HepG2 (cell line): Measurements from ENCODE around the gene PALM. TPM values are rescaled to one million over a fixed set of nuclear protein-coding genes. Genes with fewer than 3 reads are reported as not detected.
A peak's percentile ranks its signal among the peaks of the same experiment; 100 is the strongest.

Experiments used
- ERF ChIP-seq: IDR thresholded peaks from 2 replicates; pipeline ENCODE4 v1.6.1; 2018; ENCODE audit warnings: missing biosample characterization, missing genetic modification reagents
- ETV5 ChIP-seq: IDR thresholded peaks from 2 replicates; pipeline ENCODE4 v1.6.1; 2018; ENCODE audit warnings: missing biosample characterization, missing genetic modification reagents, inconsistent platforms, borderline replicate concordance
- GMEB1 ChIP-seq: sonication (generic); formaldehyde crosslinking; IDR thresholded peaks from 2 replicates; pipeline ENCODE4 v1.5.1; 2020; ENCODE audit warnings: missing genetic modification reagents, mild to moderate bottlenecking, borderline replicate concordance
- HOXD1 ChIP-seq: sonication (generic); formaldehyde crosslinking; IDR thresholded peaks from 2 replicates; pipeline ENCODE4 v1.5.0; 2020; ENCODE audit warnings: missing genetic modification reagents
- IRF9 ChIP-seq: sonication (generic); formaldehyde crosslinking; IDR thresholded peaks from 2 replicates; pipeline ENCODE4 v1.8.0; 2022; ENCODE audit warnings: missing genetic modification reagents, mild to moderate bottlenecking, borderline replicate concordance
- PRDM10 ChIP-seq: sonication (generic); formaldehyde crosslinking; IDR thresholded peaks from 2 replicates; pipeline ENCODE4 v1.4.0; 2020; ENCODE audit warnings: low read depth, missing genetic modification reagents
- RERE ChIP-seq: IDR thresholded peaks from 2 replicates; pipeline ENCODE4 v1.6.1; 2016; ENCODE audit warnings: low read depth, missing genetic modification reagents, missing compliant biosample characterization
- ZNF253 ChIP-seq: sonication (generic); formaldehyde crosslinking; IDR thresholded peaks from 2 replicates; pipeline ENCODE4 v1.8.0; 2022; ENCODE audit warnings: mild to moderate bottlenecking, missing genetic modification reagents, borderline replicate concordance
- ZNF513 ChIP-seq: sonication (generic); formaldehyde crosslinking; conservative IDR thresholded peaks from 2 replicates; pipeline ENCODE4 v1.5.0; 2020; ENCODE audit warnings: missing genetic modification reagents
- ZNF605 ChIP-seq: sonication (generic); formaldehyde crosslinking; IDR thresholded peaks from 2 replicates; pipeline ENCODE4 v1.8.0; 2022; ENCODE audit warnings: mild to moderate bottlenecking, missing genetic modification reagents
- polyA plus RNA-seq, 8 experiments: library from polyadenylated mRNA; depleted of rRNA in 3 of 8; stranded (reverse) in 7 of 8; unstranded in 1 of 8; fragments of >200 nt; fragmentation: Illumina TruSeq in 4 of 8; extraction: Trizol in 4 of 8; gene quantifications; 2 replicates each; pipeline versions ENCODE4 v1.2.1 to v1.2.3, GENCODE V29; 2011 to 2016; ENCODE audit warnings: low read depth in 4 of 8, missing spikeins in 1 of 8, mixed read lengths in 1 of 8; ENCODE audit not compliant: insufficient read depth in 1 of 8
- total RNA-seq, 5 experiments: library from RNA; depleted of rRNA; stranded (reverse); fragments of >200 nt; fragmentation: Illumina TruSeq; extraction: Trizol; gene quantifications; 2 replicates each; pipeline ENCODE4 v1.2.3, GENCODE V29; 2016; ENCODE audit warnings: low read depth in 1 of 5
- TF ChIP-seq, protein P1 (sequence below): sonication (generic); formaldehyde crosslinking; IDR thresholded peaks from 2 replicates; pipeline ENCODE4; 2020; ENCODE audit warnings: missing genetic modification reagents, mild to moderate bottlenecking, borderline replicate concordance

The PALM gene
- total and polyA plus RNA-seq, 2 of the 13 experiments (the other 11 are each of a cell fraction or from before 2014, with no cell fraction given), result 4.0 to 9.7 TPM

- TF ChIP-seq RERE (CRISPR knock-in tag), result no peak
- no peak for TF ChIP-seq ZNF513 (CRISPR knock-in tag)
- TF ChIP-seq HOXD1, result no peak
- no peak for TF ChIP-seq PRDM10
- TF ChIP-seq ZNF253, result no peak
- no peak for TF ChIP-seq GMEB1
- TF ChIP-seq, protein P1, sequence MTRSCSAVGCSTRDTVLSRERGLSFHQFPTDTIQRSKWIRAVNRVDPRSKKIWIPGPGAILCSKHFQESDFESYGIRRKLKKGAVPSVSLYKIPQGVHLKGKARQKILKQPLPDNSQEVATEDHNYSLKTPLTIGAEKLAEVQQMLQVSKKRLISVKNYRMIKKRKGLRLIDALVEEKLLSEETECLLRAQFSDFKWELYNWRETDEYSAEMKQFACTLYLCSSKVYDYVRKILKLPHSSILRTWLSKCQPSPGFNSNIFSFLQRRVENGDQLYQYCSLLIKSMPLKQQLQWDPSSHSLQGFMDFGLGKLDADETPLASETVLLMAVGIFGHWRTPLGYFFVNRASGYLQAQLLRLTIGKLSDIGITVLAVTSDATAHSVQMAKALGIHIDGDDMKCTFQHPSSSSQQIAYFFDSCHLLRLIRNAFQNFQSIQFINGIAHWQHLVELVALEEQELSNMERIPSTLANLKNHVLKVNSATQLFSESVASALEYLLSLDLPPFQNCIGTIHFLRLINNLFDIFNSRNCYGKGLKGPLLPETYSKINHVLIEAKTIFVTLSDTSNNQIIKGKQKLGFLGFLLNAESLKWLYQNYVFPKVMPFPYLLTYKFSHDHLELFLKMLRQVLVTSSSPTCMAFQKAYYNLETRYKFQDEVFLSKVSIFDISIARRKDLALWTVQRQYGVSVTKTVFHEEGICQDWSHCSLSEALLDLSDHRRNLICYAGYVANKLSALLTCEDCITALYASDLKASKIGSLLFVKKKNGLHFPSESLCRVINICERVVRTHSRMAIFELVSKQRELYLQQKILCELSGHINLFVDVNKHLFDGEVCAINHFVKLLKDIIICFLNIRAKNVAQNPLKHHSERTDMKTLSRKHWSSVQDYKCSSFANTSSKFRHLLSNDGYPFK (CRISPR knock-in tag), result no peak
- TF ChIP-seq ERF, result no peak
- TF ChIP-seq ETV5, result peak; percentile 77; the same call in 1 of the 2 replicates
- no peak for TF ChIP-seq ZNF605 (CRISPR knock-in tag)
- no peak for TF ChIP-seq IRF9 (CRISPR knock-in tag)
These were observed 62.6 kb downstream of the PALM start (continued) for GRCh38 chr19:771332-771785.
